Uterus (tissue), 4 donors: ENCODE data around the gene IL10. TPM values are rescaled to one million over a fixed set of nuclear protein-coding genes. Genes with fewer than 3 reads are reported as not detected.

ENCODE experiments used
- DNase-seq, 2 donors: peaks; one replicate each; pipeline ENCODE4 v3.0.0-alpha.2; 2019 to 2020
- H3K27ac ChIP-seq, 2 donors: fragments of 200-600 bp; sonication (generic); 1 replicate in 1 of 2; 2 replicates in 1 of 2; pipeline ENCODE4 v1.5.1; 2016 to 2018
- H3K27me3 ChIP-seq, 2 donors: fragments of 200-600 bp; sonication (generic); one replicate each; pipeline ENCODE4 v1.5.1; 2018 to 2019; ENCODE audit warnings: control low read depth in 1 of 2
- H3K36me3 ChIP-seq, 2 donors: fragments of 200-600 bp; sonication (generic); one replicate each; pipeline ENCODE4 v1.5.1; 2019; ENCODE audit warnings: control low read depth in 1 of 2
- H3K4me1 ChIP-seq, 2 donors: fragments of 200-600 bp; sonication (generic); one replicate each; pipeline ENCODE4 v1.5.1; 2018 to 2019; ENCODE audit warnings: control low read depth in 1 of 2
- H3K4me3 ChIP-seq, 2 donors: fragments of 200-600 bp; sonication (generic); 1 replicate in 1 of 2; 2 replicates in 1 of 2; pipeline ENCODE4 v1.5.1; 2018 to 2019; ENCODE audit warnings: mild to moderate bottlenecking in 1 of 2
- H3K9me3 ChIP-seq, 2 donors: fragments of 200-600 bp; sonication (generic); one replicate each; pipeline ENCODE4 v1.5.1; 2019; ENCODE audit warnings: control low read depth in 1 of 2
- POLR2A ChIP-seq, 2 donors: fragments of 450-650 bp; IDR thresholded peaks; one replicate each; pipeline ENCODE4 v1.6.1; 2016; ENCODE audit warnings: antibody characterized with exemption in 2 of 2, mild to moderate bottlenecking in 1 of 2, moderate library complexity in 1 of 2
- intact Hi-C: fragments of 100-400 bp; cut with DNase I; formaldehyde crosslinking; loops from one replicate; pipeline ENCODE4 v1.15.1; 2023; ENCODE audit warnings: low total_unique reads
- total RNA-seq, 4 donors: library from RNA; depleted of rRNA in 3 of 4; stranded (reverse); fragments of >200 nt in 3 of 4; gene quantifications; one replicate each; pipeline versions ENCODE4 v1.1.0 to v1.2.4, GENCODE V29; 2014 to 2023
- TF ChIP-seq, protein P1 (sequence below), 4 experiments: fragments of 200-600 bp in 2 of 4; fragments of 450-650 bp in 2 of 4; sonication (generic) in 2 of 4; IDR thresholded peaks; one replicate each; pipeline ENCODE4 v1.5.1; 2016 to 2019; ENCODE audit warnings: antibody characterized with exemption in 4 of 4, mild to moderate bottlenecking in 2 of 4, moderate library complexity in 1 of 4
- donor health status: DM: yes; HTN: yes; CAD: no.

IL10 gene
- total RNA-seq, 4 donors from 2014 or later, result 0.55 to 3.2 TPM; not detected in 2

- DNase-seq, result no peak
- no peaks in the 10 kb centered on the region for H3K9me3 ChIP-seq
- no peak overlapping the region for H3K4me3 ChIP-seq
- H3K27ac ChIP-seq, result peak overlapping the region; percentile 14 to 69
- no peaks in the 10 kb centered on the region for H3K27me3 ChIP-seq
- intact Hi-C loops, result loop anchor here (10.0 kb wide), 1 partner anchor 99 kb away; no protein-coding TSS in a partner anchor
- H3K36me3 ChIP-seq, result no peaks in the 10 kb centered on the region
- peaks cover 0 to 12% of the 10 kb centered on the region in 2 donors for H3K4me1 ChIP-seq
- TF ChIP-seq, protein P1, sequence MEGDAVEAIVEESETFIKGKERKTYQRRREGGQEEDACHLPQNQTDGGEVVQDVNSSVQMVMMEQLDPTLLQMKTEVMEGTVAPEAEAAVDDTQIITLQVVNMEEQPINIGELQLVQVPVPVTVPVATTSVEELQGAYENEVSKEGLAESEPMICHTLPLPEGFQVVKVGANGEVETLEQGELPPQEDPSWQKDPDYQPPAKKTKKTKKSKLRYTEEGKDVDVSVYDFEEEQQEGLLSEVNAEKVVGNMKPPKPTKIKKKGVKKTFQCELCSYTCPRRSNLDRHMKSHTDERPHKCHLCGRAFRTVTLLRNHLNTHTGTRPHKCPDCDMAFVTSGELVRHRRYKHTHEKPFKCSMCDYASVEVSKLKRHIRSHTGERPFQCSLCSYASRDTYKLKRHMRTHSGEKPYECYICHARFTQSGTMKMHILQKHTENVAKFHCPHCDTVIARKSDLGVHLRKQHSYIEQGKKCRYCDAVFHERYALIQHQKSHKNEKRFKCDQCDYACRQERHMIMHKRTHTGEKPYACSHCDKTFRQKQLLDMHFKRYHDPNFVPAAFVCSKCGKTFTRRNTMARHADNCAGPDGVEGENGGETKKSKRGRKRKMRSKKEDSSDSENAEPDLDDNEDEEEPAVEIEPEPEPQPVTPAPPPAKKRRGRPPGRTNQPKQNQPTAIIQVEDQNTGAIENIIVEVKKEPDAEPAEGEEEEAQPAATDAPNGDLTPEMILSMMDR (IDR thresholded peaks at IDR 0.05), result no peak
Observed at GRCh38 chr1:206723462-206723804, 48.9 kb downstream of the IL10 start.

- TF ChIP-seq, protein P1 (IDR thresholded peaks at IDR 0.05), result no peak
- no peak for TF ChIP-seq POLR2A (IDR thresholded peaks at IDR 0.05)
- no peak for DNase-seq
- Histone ChIP-seq H3K27ac (peak overlapping the region in 1 of 2 donors; percentile 69), H3K4me1 (peaks cover 0 to 7% of the 10 kb centered on the region in 2 donors), H3K4me3 (no peak overlapping the region), H3K9me3 (no peaks in the 10 kb centered on the region), H3K36me3 (no peaks in the 10 kb centered on the region), H3K27me3 (no peaks in the 10 kb centered on the region)
- intact Hi-C loops, result loop anchor here (10.0 kb wide), 1 partner anchor 98 kb away; no protein-coding TSS in a partner anchor
Observed at GRCh38 chr1:206722751-206723461, 49.4 kb downstream of the IL10 start.

- no peak overlapping the region for H3K4me3 ChIP-seq
- DNase-seq, result no peak
- no peaks in the 10 kb centered on the region for H3K36me3 ChIP-seq
- no peaks in the 10 kb centered on the region for H3K27me3 ChIP-seq
- no peak overlapping the region for H3K27ac ChIP-seq
- H3K9me3 ChIP-seq, result no peaks in the 10 kb centered on the region
- TF ChIP-seq, protein P1 (IDR thresholded peaks at IDR 0.05), result no peak
- TF ChIP-seq POLR2A (IDR thresholded peaks at IDR 0.05), result no peak
- peaks cover 0 to 6% of the 10 kb centered on the region in 2 donors for H3K4me1 ChIP-seq
- intact Hi-C loops, result loop anchor here (10.0 kb wide), 1 partner anchor 97 kb away; no protein-coding TSS in a partner anchor
Observed at GRCh38 chr1:206721454-206721853, 50.8 kb downstream of the IL10 start.

GRCh38 chr1:206719169-206719839, 53.0 kb downstream of the IL10 start:
- H3K9me3 ChIP-seq, result no peaks in the 10 kb centered on the region
- TF ChIP-seq, protein P1 (IDR thresholded peaks at IDR 0.05), result no peak
- TF ChIP-seq POLR2A (IDR thresholded peaks at IDR 0.05), result no peak
- no peaks in the 10 kb centered on the region for H3K27me3 ChIP-seq
- no peaks in the 10 kb centered on the region for H3K36me3 ChIP-seq
- DNase-seq, result no peak
- H3K4me3 ChIP-seq, result no peak overlapping the region
- peaks cover 6% of the 10 kb centered on the region in 2 donors for H3K4me1 ChIP-seq
- H3K27ac ChIP-seq, result no peak overlapping the region
- intact Hi-C loops, result no loop called here

DNA sequence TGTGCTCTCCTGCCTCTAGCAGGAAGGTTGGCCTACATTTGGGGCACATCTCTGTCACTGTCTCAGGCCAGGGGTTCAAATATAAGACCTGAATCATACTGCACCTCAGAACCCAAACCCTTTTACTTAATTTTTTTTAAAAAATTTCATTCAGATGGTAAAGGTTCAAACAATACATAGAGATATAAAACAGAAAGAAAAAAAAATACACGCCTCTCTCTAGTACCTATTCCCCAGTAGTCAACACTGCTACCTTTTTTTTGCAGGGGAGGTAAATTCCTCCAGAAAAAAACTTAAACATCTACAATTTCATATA, 54.7 kb downstream of the IL10 start:
- H3K4me1 ChIP-seq, result peaks cover 4 to 13% of the 10 kb centered on the region in 2 donors
- TF ChIP-seq POLR2A (IDR thresholded peaks at IDR 0.05), result no peak
- TF ChIP-seq, protein P1 (IDR thresholded peaks at IDR 0.05), result no peak
- no peak overlapping the region for H3K27ac ChIP-seq
- intact Hi-C loops, result no loop called here
- H3K9me3 ChIP-seq, result no peaks in the 10 kb centered on the region
- no peak for DNase-seq
- no peaks in the 10 kb centered on the region for H3K36me3 ChIP-seq
- no peak overlapping the region for H3K4me3 ChIP-seq
- H3K27me3 ChIP-seq, result no peaks in the 10 kb centered on the region
